ENCODE data around the gene MSGN1.

- TF ChIP-seq POLR2A (IDR thresholded peaks at IDR 0.05), result no peak
- no peak for TF ChIP-seq CTCF (IDR thresholded peaks at IDR 0.05)
Observed at GRCh38 chr2:17768894-17769293, 47.4 kb upstream of the MSGN1 start.

All from esophagus squamous epithelium (tissue), 4 donors.